ENCODE results near the gene PHYKPL. TPM values are rescaled to one million over a fixed set of nuclear protein-coding genes. Genes with fewer than 3 reads are reported as not detected.

PHYKPL gene
- total and polyA plus RNA-seq, 2 of the 4 experiments (the other 2 are of a cell fraction), result 10.0 to 24.5 TPM

GRCh38 chr5:178230879-178231538 is 1.6 kb downstream of the PHYKPL start:
- Histone ChIP-seq H2AK5ac (ENCODE audit: low read depth, low read length) (peak overlapping the region; percentile 37), H2BK5ac (ENCODE audit: low read depth, low read length, poor library complexity, severe bottlenecking) (no peak overlapping the region), H3K14ac (replicated peaks; ENCODE audit: low read depth, low read length) (0 out of 2 replicates have a peak overlapping the region, but pooled peaks have one; percentile 95), H3K27ac (ENCODE audit: insufficient read depth, low read length) (no peak overlapping the region), H2AFZ (replicated peaks; ENCODE audit: low read length, poor library complexity) (no peak overlapping the region), H4K20me1 (ENCODE audit: insufficient read depth, low read length) (peaks cover 6% of the 10 kb centered on the region; the same call in 1 of the 2 replicates), H3K23ac (ENCODE audit: low read depth, low read length) (peak overlapping the region; percentile 72; the same call in 1 of the 2 replicates), H3K9me3 (ENCODE audit: control insufficient read depth, insufficient read depth, low read length) (0 out of 2 replicates have a peak, but pooled peaks cover 2% of the 10 kb centered on the region), H3K79me1 (ENCODE audit: low read depth in 1 of 2, low read length in 2 of 2) (peaks cover 21 to 54% of the 10 kb centered on the region in 2 experiments), H4K8ac (ENCODE audit: low read depth in 2 of 2, low read length in 2 of 2) (peak overlapping the region in 1 of 2 experiments; percentile 99; a peak in 3 of 4 replicates), H2BK20ac (ENCODE audit: low read depth, low read length) (no peak overlapping the region), H4K91ac (ENCODE audit: insufficient read depth, low read depth, low read length) (peak overlapping the region; percentile 16; the same call in 1 of the 2 replicates), H3K36me3 (ENCODE audit: control insufficient read depth, insufficient read depth, low read length) (peaks cover 31% of the 10 kb centered on the region), H3K4me2 (ENCODE audit: low read depth, low read length) (peak overlapping the region; percentile 90; the same call in 1 of the 2 replicates), H3K18ac (ENCODE audit: low read depth, low read length) (no peak overlapping the region), H3K4ac (ENCODE audit: low read depth, low read length) (peak overlapping the region; percentile 92; the same call in 1 of the 2 replicates), H3K56ac (ENCODE audit: extremely low read depth, insufficient read depth, low read length) (no peak overlapping the region), H3K4me3 (ENCODE audit: insufficient read depth, low read depth, low read length) (no peak overlapping the region), H3K4me1 (ENCODE audit: control insufficient read depth, insufficient read depth, low read length) (peaks cover 9% of the 10 kb centered on the region), H3K9me1 (ENCODE audit: insufficient read depth, low read length) (peaks cover 20% of the 10 kb centered on the region), H4K5ac (ENCODE audit: low read depth, low read length) (no peak overlapping the region), H2AK9ac (replicated peaks; ENCODE audit: low read depth, low read length, poor library complexity) (peak overlapping the region; percentile 98), H2BK120ac (ENCODE audit: low read depth, low read length) (no peak overlapping the region), H3K9ac (ENCODE audit: low read depth, low read length) (peak overlapping the region; percentile 80; the same call in 1 of the 2 replicates), H3K27me3 (ENCODE audit: control insufficient read depth, insufficient read depth, low read length) (no peaks in the 10 kb centered on the region), H2BK15ac (ENCODE audit: low read depth, low read length) (no peak overlapping the region)
- TF ChIP-seq NFE2L2 (IDR thresholded peaks at IDR 0.05; ENCODE audit: low read depth, low read length) (no peak), CEBPB (IDR thresholded peaks at IDR 0.05; ENCODE audit: low read depth, low read length) (peak; percentile 63)
- peak; percentile 51 for DNase-seq
- dilution Hi-C loops (cut with HindIII; ENCODE audit: low sequenced_read_pairs, unreplicated experiment) (no loop called here), in situ Hi-C loops (cut with MboI; ENCODE audit: low sequenced_read_pairs) (no loop called here), intact Hi-C loops (cut with micrococcal nuclease) (loop anchor here (5.0 kb wide), 1 partner anchor 396 kb away; the partner anchor contains the start of gene CLK4)
- ChIA-PET POLR2A (ENCODE audit: unreplicated experiment) (no interaction called here), CTCF (no interaction called here)
- WGBS, 2 experiments (ENCODE audit: extremely low coverage in 2 of 2, insufficient read length in 1 of 2), result 76% methylated on average over 8 of the region's 9 CpGs; no CpG with 5 or more reads in 1 of the 2 experiments
- no peak for ATAC-seq (ENCODE audit: low read depth)
- BruUV-seq (replicated peaks), result no TSS peak

Measured in IMR-90 (cell line).